NCI-H146 treated with DMSO at 0.1 percent for 48 hours (cell line): ENCODE measurements around the gene KIRREL3.

Source experiments
- DNase-seq: peaks from one replicate; lab custom pipeline; 2025; ENCODE audit not compliant: unreplicated experiment; lab: John Stamatoyannopoulos, UW

Gene KIRREL3

DNA sequence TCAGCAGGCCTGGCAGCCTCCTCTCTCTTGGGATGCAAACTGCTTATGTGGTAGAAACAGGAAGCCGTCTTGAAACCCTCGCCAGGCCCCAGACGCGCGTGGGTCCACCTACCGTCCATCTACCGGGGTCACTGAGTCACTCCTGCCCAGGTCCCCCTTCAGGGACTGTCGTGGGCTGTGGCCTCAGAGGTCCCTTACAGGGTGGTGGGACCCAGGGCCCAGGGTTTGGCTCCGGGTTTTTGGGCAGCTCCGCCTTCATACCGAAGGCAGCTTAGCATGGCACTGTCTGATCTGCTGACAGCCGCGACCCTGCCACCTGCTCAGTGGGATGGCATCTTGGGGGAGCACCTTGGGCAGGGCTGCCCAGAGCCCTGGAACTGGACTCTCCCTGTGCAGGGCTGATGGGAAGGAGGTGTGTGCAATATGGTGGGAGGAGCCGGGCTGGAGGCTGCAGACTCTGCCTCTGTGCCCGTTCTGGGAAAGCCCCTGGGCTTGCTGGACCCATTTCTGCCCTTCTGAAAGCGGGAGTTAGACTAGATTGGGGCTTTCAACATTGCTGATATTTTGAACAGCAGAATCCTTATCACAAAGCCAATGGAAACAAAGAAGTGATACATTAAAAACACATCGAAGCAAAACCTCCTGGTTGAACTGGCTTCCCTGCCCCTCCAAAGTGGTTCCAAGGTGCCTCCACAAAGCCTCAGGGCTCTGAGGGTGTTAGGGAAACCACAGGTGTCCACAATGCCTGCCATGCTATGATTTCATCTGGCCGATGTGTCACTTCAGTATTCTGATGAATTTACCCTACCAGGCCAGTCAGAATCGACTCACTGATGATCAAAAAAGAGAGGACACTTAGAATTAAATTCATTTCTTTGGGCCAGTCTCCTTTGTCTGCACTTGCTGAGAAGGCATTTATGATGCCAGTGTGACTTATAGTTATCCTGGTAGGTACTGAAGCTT is 316.5 kb downstream of the KIRREL3 start:
- DNase-seq = no peak

DNA sequence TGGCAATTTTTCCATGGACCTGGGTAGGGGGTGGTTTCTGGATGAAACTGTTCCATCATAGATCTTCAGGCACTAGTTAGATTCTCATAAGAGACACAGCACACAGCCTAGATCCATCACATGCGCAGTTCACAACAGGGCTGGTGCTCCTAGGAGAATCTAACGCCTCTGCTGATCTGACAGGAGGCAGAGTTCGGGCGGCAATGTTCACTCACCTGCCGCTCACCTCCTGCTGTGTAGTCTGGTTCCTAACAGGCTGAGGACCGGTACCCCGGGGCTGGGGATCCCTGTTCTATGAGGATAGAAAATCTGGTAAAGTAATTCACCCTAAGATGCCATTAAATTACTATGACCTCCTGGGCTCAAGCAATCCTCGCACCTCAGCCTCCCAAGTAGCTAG is 318.0 kb downstream of the KIRREL3 start:
- no peak for DNase-seq

DNA sequence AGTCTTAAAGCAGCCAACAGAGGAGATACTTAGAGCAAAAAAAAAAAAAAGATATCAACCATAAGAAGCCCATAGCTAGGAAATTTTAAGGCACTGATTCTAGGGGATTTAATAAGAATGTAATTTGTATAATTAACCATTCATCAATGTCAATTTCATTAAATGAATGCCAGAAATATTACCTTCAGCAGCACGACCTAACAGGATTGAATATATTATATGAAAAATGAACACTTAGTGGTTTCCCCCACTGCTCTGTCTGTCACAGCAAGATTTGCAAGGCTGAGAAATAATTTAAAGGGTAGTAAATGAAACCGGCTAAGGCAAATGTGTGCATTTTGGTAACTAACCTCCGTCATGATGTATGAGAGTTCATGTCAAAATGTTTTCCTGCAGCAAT is 319.9 kb downstream of the KIRREL3 start:
- DNase-seq = no peak

DNA sequence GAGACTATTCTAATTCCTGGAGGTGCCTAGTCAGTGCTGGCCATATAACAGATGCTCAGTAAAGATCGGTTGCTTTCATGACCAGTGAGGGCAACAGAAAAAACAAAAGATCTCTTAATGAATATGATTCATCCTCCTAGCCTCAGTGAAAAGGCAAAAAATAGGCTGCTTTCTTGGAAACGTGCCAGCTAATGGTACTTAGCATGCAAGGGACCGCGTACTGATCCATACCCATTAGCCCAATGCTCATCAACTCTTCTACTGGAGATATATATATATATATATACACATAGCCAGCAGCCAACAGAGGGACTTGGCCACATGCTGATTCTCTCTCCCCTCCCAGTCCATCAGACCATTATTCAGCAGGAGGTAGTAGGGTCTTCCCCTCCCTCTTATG is 320.4 kb downstream of the KIRREL3 start:
- DNase-seq = peak; percentile 5

DNA sequence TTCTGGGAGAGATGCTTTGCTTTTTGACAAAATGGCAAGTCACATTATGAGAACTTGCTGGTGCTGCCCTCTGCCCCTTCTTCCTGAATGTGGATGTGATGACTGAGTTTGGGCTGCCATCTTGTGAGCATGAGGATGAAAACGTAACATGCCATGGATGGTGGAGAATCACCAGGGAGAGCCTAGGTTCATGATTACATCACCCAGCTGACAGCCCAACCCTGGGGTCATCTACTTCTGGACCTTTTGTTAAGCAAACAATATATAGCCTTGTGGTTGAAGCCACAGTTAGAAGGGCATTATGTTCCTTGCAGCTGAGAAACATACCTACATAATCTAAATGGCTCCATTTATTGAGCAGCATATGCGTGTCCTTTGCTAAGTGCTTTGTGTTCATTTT is 321.5 kb downstream of the KIRREL3 start:
- no peak for DNase-seq

DNA sequence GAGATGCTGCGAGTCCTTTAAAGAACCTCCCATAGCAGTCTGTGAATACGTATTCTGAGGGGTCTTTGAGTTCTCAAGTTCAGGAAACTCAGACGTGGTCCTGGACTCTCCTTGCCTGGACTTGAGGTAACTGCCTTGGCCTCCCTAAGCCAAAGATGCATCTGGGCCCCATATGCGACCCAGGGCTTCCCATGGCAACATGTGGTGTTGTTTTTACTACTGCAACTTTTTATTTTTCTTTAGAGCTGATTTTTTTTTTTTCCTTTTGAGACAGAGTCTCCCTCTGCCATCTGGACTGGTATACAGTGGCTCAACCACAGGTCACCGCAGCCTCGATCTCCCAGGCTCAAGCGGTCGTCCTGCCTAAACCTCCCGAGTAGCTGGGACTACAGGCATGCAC is 324.0 kb downstream of the KIRREL3 start:
- DNase-seq = no peak

DNA sequence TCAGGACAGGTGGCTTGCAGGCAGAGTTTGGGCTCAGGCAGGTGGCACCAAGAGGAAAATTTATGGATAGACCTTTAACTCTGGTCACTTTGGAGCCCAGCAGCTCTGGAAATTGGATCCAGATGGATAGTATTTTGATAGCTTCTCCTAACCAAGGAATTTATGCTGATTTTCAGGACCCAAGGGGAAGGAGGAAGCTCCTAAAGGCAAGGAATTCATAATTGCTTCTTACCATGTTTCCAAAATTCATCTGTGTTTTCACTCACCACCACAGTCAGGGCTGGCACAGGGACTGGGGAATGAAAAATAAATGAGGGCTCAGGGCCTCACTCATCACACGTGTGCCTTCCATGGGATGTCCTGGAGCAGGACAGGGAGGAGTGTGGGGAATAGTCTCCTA is 327.3 kb downstream of the KIRREL3 start:
- DNase-seq = no peak

DNA sequence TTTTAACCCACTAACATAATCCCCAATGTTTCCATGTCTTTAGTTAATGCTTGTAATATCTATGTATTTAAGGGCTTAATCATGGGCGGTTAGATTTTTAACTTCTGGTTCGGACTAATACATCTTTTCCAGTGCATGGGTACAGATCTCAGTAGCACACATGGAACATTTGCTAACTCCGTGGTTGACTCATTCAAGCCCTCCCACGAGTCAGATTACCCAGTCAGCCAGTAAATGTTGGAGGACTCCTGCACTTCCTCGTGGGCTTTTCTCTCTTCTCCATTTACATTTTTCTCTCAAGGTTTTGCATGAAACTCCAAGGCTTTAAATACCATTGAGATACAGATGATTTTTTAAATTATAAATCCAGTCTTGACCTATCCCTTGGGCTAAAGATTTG is 331.2 kb downstream of the KIRREL3 start:
- no peak for DNase-seq

DNA sequence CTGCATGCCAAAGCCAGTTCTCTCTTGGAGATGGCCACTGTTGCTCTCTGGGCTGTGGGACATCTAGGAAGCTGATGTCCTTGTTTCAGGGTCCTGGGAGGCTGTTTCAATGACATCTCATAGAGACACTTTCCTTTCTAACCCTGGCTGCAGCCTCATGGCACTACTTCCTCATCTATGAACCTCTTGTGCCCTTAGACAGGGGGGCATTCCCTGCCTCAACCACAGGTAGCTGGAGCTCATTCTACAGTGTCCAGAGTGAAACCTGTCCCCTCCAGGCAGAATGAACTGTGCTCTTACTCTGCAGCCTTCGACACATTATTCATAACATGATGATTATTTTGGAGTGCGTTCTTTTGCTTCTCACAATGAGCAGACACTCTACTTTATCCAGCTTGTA is 335.9 kb downstream of the KIRREL3 start:
- no peak for DNase-seq

DNA sequence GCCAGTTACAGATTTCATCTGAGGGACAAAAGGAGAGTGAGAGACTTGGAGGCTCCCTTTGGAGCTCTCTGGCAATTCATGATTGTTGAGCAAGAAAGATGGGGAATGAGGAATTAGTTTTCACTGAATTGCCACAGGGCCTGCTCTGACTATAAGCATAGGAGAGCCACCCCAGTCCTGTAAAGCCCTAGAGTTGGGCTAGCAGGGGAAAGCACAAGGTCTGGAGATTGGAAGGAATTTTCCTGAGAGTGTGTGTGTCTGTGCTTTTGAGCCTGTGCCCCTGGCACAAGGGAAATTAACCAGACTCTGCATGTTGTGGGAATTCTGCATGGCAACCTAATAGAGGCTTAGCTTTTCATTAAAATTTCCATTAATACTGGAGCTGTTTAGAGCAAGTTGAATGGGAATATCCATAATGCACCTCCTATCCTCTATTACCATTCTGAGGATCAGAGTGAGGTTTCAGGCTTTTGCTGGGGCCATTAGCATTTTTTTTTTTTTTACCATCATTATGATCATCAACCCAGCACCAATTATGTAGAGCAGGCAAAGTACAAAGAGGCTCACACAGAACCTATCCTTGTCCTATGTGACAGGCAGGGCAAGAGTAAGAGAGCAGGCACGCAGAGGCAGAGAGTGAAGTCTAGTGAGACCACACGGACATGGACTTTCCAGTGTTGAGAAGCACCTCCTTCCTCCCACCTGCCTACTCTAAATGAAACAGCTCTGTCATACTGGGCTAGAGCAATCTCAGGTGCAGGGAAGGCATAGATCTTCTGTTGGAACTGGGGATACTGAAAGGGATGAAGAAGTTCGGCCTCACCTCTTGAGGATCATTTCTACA is 336.6 kb downstream of the KIRREL3 start:
- no peak for DNase-seq

DNA sequence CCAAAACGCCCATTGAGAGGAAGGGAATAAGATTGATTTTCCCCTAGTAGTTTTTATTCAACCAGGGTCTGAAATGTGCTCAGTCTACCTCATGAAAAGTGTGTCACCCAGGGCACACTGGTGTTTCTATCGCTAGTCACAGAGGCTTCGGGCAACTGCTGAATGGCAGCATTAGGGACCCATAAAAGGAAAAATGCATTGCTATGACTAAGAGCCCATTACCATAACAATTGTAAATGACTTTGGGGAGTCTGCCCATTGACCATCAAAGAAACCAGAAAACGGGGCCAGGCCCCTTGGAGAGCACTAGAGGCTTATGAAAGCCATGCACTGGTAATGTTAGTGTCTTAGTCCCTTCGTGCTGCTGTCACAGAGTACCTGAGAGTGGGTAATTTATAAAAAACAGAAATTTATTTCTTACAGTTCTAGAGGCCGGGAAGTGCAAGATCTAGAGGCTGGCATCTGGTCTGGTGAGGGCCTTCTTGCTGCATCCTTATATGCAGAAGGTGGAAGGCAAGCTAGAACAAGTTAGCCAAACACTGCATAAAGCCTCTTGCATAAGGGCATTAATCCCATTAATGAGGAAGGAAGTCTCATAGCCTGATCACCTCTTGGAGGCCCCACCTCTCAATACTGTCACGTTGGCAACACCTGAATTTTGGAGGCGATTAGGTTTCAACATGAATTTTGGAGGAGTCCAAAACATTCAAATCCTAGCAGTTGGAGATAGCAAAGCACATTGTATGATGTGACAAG is 338.4 kb downstream of the KIRREL3 start:
- no peak for DNase-seq

DNA sequence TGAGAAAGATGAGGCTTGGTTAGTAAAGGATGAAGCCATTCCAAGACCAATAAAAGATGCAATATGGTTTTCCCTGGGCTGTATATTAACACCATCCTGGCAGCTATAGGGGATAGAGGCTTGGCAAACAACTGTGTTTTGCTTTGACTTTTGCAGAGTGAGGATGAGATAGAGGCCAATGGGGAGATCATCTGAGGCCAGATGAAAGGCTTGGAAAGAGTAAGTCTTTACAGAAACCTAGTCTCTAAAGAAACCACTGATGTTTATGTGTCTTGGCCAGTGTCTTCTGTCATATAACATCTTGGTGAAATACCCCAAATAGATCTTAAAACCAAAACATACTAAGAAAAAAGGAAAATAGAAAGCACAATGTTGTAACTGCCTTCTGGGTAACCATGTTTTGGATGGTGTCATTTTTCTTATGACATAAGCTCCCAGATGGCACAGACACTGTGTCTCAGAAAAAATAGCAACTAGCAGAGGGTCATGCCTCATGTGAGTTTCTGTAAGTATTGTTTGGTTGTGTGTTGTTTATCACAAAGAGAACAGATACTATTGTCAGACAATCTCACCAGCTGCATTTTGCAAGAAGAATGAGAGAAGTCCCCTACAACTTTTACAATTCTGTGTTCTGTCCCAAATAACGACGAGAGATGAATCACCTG is 339.7 kb downstream of the KIRREL3 start:
- DNase-seq = no peak

DNA sequence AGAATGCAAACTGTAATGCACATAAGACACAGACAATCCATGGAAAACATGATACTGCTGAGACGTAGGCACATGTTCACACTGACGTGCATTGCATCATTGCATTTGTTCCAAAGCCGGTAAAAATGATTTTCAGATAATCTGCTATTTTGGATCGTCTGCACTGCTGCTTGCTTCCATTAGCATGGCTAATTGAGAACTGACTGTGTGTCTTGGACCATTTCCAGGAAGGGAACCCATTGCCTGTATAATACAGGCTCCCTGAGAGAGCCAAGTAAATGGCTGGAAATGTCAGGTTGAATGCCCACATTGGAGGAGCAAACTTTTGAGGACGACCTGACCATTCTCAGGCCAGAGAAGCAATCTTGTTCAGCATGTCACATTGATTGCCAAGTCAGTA is 340.2 kb downstream of the KIRREL3 start:
- DNase-seq = no peak

DNA sequence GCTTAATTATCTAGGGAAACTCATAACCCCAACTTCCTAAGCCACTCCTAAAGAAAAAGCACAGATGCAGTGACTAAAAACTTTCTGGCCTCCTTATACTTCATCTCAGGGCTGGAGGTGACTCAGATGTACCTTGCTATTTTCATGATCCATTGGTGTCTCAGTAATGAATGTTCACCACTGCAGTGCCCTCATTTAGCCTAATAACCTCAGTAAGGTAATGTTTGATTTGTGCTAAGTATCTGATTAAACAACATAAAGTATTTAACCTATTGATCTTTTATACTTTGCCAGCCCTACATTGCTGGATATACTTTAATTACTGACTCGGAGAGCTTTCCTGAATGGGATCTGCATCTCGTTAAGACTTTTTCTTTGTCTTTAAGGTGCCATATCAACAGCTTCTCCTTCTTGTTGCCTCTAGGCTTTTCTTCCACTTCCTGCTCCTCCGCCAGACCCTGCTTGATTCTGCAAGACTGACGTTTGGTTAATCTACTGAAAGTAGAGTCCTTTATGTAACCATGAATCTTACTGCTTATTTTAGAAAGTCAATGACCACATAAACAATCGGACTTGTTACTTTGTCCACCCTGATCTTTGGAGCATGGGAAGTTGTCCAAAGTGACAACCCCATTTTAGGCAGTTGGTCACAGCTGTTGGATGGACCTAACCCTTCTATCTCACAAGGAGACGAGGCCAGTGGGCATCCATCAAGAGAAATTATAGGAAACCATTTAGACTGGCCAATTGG is 342.1 kb downstream of the KIRREL3 start:
- DNase-seq = no peak

DNA sequence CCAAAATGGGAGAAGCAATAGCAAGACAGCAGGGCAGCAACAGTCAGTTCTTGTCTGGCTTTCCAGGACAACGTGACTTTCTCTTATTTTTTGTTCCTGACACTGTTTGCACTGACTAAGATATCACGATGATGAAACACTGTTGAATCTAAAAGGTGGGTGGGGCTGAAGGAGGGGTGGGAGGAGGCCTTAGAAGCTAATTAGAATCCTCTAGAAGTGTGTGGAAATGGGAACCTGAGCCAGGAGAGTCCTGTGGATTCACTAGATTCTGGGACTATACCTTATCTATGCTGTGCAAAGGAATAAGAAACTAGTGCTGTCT is 344.8 kb downstream of the KIRREL3 start:
- no peak for DNase-seq

DNA sequence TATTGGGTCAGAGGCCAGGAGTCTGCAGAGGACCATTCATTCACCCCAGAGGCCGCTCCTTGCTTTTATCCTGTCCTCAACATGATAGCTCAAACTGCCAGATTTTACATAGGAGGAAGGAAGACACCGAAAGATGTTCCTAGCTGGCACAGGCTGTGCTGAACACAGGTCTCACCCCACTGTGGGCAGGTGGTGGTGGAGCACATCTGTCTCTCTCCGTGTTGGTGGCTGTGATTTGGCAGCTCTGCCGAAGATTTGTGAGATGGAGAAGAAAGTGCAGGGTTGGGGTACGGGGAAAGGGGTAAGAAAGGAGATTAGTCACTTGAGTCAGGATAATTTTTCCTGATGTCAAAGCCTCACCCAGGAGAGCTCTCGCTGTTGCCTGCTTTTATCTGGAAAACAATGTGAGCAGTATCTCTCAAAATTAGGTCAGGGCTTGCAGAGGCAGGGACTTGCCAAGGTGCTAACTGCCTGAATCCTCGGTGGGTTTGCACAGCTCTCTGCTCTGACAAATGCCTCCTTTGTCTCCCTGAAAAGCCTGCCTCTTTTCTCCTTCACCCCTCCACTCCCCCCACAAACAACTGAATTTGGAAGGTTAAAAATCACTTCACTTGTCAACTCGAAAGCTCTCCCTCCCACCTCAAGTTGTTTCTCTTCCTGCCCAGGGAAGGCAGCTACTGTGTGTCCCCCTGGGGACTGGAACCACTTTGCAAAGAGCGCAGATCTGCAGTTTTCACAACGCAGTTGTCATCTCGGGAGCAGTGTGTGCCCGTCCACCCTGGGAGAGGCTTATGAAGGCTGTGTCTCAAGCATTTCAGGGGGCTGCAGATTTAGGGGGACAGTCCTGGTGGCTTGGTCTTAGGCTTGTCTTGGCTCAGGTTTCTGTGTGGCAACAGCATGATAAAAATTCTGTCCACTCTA is 345.4 kb downstream of the KIRREL3 start:
- DNase-seq = no peak

DNA sequence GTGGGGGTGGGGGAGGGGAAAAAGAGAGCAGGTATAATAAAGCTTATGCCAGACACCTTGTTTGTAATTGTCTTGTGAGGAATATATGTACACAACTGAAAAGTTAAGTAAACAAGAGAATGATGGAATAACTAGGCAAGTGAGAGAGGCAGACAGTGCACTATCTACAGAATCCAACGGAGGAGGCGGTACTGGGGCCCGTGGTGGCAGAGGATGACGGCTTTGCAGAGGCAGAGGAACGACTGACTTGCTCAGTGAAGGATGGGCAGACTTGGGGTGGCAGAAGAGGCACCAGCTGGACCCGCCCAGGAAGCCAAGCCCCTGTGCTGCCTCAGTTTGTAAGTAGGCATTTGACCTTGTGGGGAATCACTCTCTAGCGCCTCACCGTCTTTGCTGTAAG is 347.5 kb downstream of the KIRREL3 start:
- DNase-seq = no peak

DNA sequence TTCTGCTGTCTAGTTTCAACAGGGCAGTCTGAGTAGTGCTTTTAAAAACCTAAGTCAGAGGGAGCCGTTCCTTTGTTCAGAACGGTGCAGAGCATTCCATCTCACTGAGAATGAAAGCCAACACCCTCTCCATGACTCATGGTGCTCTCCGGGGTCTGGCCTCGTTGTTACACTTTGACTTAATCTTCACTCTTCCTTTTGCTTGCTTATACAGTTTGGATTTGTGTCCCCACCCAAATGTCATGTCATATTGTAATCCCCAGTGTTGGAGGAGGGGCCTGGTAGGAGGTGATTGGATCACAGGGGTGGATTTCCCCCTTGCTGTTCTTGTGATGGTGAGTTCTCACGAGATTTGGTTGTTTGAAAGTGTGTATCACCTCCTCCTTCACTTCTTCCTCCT is 352.8 kb downstream of the KIRREL3 start:
- no peak for DNase-seq
